ENCODE measurements around the gene SLC38A8.

Gene SLC38A8

DNA sequence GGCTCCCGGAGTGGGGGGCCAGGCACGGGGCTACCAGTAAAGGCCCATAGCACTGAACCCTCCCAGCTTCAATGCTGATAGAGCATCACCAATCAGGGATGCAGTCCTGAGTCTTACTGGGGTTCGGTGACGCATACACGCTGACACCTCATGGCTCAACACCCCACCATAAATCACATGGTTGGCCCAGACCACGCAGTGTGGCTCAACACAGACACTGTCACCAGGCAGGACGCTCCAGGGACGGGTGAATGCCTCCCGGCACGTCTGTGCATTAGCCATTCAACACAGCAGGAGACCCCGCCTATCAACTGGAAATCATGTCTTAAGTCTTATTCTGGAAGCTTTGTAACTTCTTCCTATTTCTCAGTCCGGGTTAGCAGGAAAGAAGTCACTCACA is 39.6 kb downstream of the SLC38A8 start:
- DNase-seq (ENCODE audit: insufficient read length, low spot score) (no peak), FAIRE-seq (peak; percentile 44)

- FAIRE-seq: no peak
- DNase-seq (ENCODE audit: insufficient read length, low spot score): no peak
Observed at GRCh38 chr16:84001726-84002125, 40.9 kb downstream of the SLC38A8 start.

DNA sequence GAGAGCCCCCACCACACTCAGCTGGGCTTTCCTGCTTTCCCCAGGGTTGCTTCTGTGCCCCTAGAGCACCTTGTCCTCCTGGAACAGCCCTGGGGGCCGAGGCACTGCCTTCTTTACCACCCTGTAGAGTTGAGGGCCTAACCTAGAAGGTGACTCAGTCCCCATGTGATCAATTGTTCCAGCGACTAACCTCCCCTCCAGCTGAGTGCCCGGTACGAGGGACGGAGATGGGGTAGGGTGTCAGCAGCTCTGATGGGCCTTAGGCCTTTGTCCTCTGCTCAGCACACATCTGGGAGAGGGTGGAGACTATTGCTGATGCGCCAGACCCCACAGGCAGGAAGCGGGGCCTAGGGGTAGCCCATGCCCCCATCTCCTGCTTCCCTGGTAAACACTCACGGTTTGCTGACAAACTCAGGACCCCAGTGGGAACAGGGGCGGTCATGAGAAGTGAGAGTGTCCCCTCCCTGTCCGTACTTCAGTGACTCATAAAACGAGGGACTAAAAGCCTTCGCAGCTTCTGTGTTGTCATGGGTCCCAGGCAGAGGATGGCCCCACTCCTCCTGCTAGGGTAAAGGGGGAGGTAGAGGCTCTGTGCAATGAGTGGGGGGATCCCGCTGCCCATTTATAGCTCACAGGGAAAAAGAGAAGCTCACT is 41.5 kb downstream of the SLC38A8 start:
- DNase-seq (ENCODE audit: insufficient read length, low spot score) (no peak), FAIRE-seq (no peak)

DNA sequence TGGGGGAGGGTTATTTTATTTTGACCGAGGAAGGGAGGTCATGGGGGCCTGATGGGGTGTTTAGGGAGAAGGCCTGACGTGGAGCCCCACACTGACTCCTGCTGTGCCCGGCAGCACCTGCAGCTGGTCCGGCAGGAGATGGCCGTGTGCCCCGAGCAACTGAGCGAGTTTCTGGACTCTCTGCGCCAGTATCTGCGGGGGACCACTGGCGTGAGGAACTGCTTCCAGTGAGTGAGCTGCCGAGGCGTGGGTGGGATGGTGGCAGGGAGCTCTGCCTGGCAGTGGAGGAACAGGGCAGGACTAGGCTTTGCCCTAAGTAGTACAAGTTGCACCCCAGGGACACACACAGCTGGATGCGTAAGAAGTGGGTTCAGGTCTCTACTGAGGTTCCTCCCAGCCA is 44.5 kb downstream of the SLC38A8 start:
- DNase-seq (ENCODE audit: insufficient read length, low spot score) (no peak), FAIRE-seq (no peak)

- DNase-seq (ENCODE audit: insufficient read length, low spot score) (no peak), FAIRE-seq (no peak)
Observed at GRCh38 chr16:83996481-83997252, 45.9 kb downstream of the SLC38A8 start.

DNA sequence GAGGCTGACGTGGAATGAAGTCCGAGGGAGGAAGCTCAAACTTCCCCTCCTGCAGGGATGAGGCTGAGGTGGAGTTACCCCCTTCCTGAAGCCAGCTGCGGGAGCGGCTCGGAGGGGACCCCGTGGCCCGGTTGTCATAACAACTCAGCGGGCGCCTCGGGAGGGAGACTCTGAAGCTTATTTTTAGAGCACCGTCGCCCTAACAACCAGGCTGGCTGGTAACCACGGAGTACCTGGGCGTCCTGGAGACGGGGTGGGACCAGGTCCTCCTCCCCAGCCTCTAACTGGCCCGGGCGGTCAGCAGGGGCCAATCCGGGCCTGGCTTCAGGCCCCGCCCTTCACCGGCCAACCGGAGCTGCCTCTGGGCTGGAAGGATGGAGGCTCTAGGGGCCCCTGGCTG is 46.8 kb downstream of the SLC38A8 start:
- no peak for DNase-seq (ENCODE audit: insufficient read length, low spot score)

GRCh38 chr16:83994703-83995102 is 47.9 kb downstream of the SLC38A8 start:
- FAIRE-seq (no peak), DNase-seq (ENCODE audit: insufficient read length, low spot score) (no peak)

More for the DNA sequence above, 46.8 kb downstream of the SLC38A8 start:
- no peak for FAIRE-seq

DNA sequence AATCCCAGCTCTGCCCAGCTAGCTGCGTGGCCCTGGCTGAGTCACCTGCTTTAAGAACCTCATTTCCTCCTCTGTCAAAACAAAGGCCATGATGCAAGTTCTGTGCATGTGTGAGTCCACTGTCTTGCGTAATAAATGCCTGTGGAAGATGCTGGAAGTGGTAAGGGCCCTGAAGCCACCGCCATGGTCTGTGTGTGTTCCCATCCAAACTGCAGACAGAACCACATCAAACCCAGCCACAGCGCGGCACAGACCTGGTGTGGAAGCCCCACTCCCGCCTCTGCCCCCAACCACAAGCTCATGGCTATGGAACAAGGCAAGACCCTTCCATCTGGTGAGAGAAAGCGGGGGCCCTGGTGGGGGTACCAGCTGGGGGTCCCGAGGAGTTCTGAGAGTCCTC is 48.5 kb downstream of the SLC38A8 start:
- DNase-seq (ENCODE audit: insufficient read length, low spot score) (peak; percentile 58), FAIRE-seq (no peak)

DNA sequence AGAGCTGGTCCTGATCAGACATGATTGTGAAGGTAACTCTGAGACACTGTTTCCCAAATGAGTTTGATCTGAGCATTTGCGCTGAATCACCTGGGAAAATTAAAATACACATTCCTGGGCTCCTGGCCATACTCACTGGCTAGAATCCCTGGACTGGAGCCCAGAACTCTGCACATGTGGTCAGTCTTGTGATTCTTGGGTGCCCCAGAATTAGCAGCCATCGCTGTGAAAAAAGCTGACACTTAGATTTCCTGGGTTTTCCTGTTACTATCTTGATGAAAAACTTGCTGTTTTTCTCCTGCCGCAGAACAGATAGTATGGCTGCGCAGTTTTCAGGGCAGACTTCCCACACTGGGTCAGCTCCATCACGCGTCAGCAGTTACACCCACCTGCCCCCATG is 50.0 kb downstream of the SLC38A8 start:
- no peak for DNase-seq (ENCODE audit: insufficient read length, low spot score)
- no peak for FAIRE-seq

GRCh38 chr16:83990492-83990891 is 52.1 kb downstream of the SLC38A8 start:
- no peak for FAIRE-seq

DNA sequence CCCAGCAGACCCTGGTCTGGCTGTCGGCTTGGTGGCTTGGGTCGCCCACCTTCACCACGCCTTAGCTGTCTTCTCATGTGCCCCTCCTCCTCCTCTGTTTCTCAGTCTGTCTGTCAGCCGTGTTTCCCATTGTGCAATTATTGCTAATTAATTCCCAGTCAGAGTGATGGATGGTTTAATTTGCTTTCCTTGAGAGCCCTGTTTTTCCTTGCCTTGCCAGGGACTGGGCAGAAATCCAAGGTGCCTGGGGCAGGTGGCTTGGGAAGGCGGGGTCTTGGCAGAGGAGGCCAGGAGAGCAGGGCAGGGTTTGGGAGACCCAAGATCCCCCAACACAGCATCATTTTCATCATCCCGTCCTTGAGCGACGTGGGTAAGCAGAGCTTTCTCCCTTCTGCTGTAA is 53.3 kb downstream of the SLC38A8 start:
- FAIRE-seq (no peak), DNase-seq (ENCODE audit: insufficient read length, low spot score) (no peak)

More at GRCh38 chr16:83990492-83990891, 52.1 kb downstream of the SLC38A8 start:
- DNase-seq (ENCODE audit: insufficient read length, low spot score): no peak

GRCh38 chr16:83983491-83983890 is 59.1 kb downstream of the SLC38A8 start:
- DNase-seq (ENCODE audit: insufficient read length, low spot score): no peak
- FAIRE-seq: no peak

GRCh38 chr16:83981799-83982198 is 60.8 kb downstream of the SLC38A8 start:
- no peak for FAIRE-seq
- no peak for DNase-seq (ENCODE audit: insufficient read length, low spot score)

- FAIRE-seq (no peak), DNase-seq (ENCODE audit: insufficient read length, low spot score) (no peak)
Observed at GRCh38 chr16:83980794-83981193, 61.8 kb downstream of the SLC38A8 start.

GRCh38 chr16:83979441-83979840 is 63.2 kb downstream of the SLC38A8 start:
- DNase-seq (ENCODE audit: insufficient read length, low spot score) (no peak), FAIRE-seq (no peak)

DNA sequence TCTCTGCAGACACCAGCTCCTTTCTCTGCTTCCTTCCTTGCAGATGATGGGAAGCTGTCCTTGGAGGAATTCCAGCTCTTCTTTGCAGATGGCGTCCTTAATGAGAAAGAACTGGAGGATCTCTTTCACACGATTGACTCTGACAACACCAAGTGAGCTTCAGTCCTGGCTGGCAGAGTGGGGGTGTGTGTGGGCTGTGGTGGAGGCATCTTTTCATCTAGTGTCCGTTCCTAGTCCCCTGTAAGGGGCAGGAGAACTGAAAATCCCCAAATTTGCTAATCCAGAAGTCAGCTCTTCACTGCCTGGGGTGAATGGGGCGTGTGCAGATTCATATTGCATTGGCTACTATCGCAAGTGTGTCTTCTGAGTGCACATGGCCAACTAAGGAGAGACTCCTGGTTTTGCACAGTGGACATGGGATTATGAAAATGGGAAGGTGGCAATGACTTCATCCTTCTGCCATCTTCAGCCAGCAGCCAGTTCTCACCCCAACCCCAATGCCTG is 64.1 kb downstream of the SLC38A8 start:
- FAIRE-seq: no peak
- no peak for DNase-seq (ENCODE audit: insufficient read length, low spot score)

DNA sequence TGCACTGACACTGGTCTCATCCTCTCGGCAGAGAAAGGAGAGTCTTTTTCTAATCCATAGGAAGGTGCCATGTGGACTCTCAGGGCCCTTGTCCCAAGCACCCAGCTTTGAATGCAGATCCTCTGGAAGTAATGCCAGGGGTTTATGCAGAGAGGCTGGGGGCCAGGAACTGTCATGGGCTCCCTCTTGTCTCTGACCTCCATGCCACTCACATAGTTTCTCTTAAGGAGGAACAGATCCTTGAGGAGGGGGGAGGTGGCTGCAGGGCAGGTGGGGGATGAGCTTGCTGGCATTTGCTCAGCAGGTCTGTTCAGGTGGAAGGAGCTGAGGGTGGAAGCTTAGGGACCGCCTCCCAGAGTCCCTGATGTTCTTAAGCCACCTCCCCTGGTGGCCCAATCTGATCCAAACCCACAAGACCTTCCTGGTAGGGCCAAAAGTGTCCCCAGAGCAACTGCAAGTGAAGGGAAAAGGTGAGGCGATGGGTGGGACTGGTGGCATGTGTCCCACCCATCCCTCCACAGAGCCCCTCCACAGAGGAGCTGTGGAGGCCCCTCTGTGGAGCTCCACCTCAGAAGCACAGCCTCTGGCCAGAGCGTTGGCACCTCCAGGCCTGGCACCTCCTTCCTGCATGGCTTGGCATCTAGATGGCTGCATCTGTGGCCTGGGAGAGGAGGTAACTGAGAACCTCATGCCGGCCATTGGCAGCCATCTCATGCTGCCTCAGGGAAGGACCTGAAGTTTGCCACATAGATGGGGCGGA is 65.4 kb downstream of the SLC38A8 start:
- DNase-seq (ENCODE audit: insufficient read length, low spot score): no peak
- FAIRE-seq: no peak

DNA sequence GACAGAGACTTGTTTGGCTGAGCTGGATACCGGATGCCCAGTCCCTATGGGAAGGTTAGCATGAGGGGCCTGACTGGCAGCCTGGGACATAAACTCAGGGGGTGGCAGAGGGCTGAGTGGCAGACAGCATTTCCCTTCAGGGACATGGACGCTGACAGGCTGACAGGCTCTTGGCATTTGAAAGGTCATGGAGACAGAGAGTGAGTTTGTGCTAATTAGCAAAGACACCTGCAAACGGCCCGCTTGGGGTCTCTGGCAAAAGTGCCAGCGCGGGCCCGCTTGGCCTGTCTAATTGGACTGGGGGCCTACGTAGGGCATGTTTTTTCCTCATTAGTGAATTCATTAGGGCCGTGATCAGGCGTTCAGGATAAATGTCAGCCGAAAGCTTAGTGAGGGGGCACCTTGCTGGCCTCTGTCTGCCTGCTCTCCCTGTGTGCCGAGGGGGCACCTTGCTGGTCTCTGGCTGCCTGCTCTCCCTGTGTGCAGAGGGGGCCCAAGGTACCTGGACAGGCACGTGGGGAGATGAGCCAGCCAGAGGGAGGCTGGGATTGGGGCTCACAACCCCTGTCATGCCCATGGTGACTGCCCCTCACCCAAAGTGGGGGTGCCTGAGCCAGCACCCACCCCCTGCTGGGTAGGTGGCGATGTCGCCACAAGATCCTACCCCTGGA is 66.9 kb downstream of the SLC38A8 start:
- no peak for FAIRE-seq
- DNase-seq (ENCODE audit: insufficient read length, low spot score): no peak

DNA sequence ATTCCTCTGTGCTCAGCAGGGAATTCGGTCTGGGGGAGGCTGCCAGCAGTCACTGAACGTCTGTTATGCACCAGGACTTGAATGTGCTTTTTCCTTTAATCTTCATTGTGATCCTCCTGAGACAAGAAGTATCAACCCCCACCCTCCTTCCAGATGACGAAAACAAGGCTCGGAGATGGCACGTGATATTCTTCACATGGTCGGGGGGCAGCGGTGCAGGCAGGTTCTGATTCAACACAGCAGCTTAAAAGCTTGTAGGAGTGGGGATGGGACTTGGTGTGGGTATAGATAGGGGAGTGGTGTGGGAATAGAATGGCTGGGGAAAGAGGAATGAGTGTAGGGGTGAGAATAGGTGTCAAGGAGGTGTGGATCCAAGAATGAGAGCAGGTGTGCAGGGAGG is 68.1 kb downstream of the SLC38A8 start:
- DNase-seq (ENCODE audit: insufficient read length, low spot score) (no peak), FAIRE-seq (no peak)

DNA sequence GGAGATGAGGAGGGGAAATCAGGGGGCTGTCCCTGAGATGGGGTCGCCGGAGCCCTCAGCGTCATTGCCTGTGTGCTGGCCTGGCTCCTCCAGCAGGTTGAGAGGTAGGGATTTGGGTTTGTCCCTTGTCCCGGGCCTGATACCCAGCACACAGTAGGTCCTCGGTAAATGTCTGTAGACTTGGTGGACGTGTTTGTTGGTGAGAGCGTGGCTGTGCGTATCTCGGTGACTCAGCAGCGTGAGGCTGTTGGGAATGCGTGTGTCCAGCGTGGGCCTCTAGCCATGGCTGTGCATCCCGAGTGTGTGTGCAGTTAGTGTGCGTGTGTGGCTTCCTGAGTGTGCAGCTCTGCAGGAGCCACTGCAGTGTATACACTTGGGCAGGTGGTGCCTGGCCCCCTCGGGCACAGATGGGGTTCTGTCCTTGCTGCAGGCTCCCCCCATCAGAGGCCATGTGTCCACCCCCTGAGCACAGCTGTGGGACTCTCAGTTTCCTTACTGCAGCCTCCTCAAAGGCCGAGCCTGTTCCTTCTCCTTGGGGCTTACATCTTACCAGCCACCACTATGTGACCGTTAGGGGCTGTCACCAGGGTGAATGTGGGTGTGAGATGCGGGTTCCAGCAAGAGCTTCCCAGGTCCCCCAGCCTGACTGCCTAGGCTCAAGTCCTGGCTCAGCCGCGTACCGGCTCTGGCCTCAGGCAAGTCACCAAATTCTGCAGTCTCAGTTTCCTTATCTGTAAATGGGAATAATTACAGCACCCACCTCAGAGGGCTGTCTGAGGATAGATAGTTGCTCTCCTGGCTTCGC is 68.8 kb downstream of the SLC38A8 start:
- DNase-seq (ENCODE audit: insufficient read length, low spot score): no peak
- no peak for FAIRE-seq

All from HTR-8/SVneo (cell line).